SJSA1 (cell line): ENCODE results near the gene KDM8. TPM values are rescaled to one million over a fixed set of nuclear protein-coding genes. Genes with fewer than 3 reads are reported as not detected.

Experiments
- DNase-seq, 2 experiments: peaks; one replicate each; pipeline ENCODE4 v3.0.0-alpha.2; 2015 to 2020; ENCODE audit warnings: low spot score in 2 of 2, low read depth in 1 of 2
- H3K27ac ChIP-seq: fragments of 250-450 bp; sonication (Bioruptor Pico); 2 replicates; pipeline ENCODE4 v1.5.1; 2020; ENCODE audit warnings: mild to moderate bottlenecking, moderate library complexity
- H3K27me3 ChIP-seq: fragments of 250-450 bp; sonication (Bioruptor Pico); replicated peaks from 2 replicates; pipeline ENCODE4 v1.5.1; 2020; ENCODE audit warnings: mild to moderate bottlenecking, moderate library complexity
- H3K36me3 ChIP-seq: fragments of 250-450 bp; sonication (Bioruptor Pico); 2 replicates; pipeline ENCODE4 v1.5.1; 2020; ENCODE audit warnings: mild to moderate bottlenecking
- H3K4me1 ChIP-seq: fragments of 250-450 bp; sonication (Bioruptor Pico); replicated peaks from 2 replicates; pipeline ENCODE4 v1.6.1; 2021; ENCODE audit warnings: mild to moderate bottlenecking
- H3K4me3 ChIP-seq: fragments of 250-450 bp; sonication (Bioruptor Pico); 2 replicates; pipeline ENCODE4 v1.5.1; 2020; ENCODE audit warnings: mild to moderate bottlenecking
- H3K9me3 ChIP-seq: fragments of 250-450 bp; sonication (Bioruptor Pico); replicated peaks from 2 replicates; pipeline ENCODE4 v1.5.1; 2020; ENCODE audit warnings: mild to moderate bottlenecking
- total RNA-seq: library from RNA; depleted of rRNA; stranded (reverse); fragments of >200 nt; shearing (Covaris generic); gene quantifications from 2 replicates; pipeline ENCODE4 v1.2.3, GENCODE V29; 2014

The KDM8 gene
- total RNA-seq, 1 experiment from 2014 or later: 2.5 TPM

- DNase-seq: no peak
- H3K27ac ChIP-seq: no peak overlapping the region
Measured at GRCh38 chr16:27224271-27224737, 21.0 kb downstream of the KDM8 start.

GRCh38 chr16:27224741-27225300, 21.5 kb downstream of the KDM8 start:
- H3K4me3 ChIP-seq: no peak overlapping the region
- H3K27ac ChIP-seq: no peak overlapping the region
- DNase-seq: no peak

More at GRCh38 chr16:27224271-27224737, 21.0 kb downstream of the KDM8 start:
- no peaks in the 10 kb centered on the region for H3K9me3 ChIP-seq
- H3K36me3 ChIP-seq: 0 out of 2 replicates have a peak, but pooled peaks cover 10% of the 10 kb centered on the region
- no peaks in the 10 kb centered on the region for H3K27me3 ChIP-seq
- no peak overlapping the region for H3K4me3 ChIP-seq
- H3K4me1 ChIP-seq: peaks cover 13% of the 10 kb centered on the region

GRCh38 chr16:27225536-27226360, 22.4 kb downstream of the KDM8 start:
- Histone ChIP-seq H3K9me3 (no peaks in the 10 kb centered on the region), H3K4me1 (peaks cover 13% of the 10 kb centered on the region), H3K4me3 (no peak overlapping the region), H3K27me3 (no peaks in the 10 kb centered on the region), H3K36me3 (0 out of 2 replicates have a peak, but pooled peaks cover 16% of the 10 kb centered on the region), H3K27ac (no peak overlapping the region)
- DNase-seq: no peak

More at GRCh38 chr16:27224741-27225300, 21.5 kb downstream of the KDM8 start:
- Histone ChIP-seq H3K36me3 (0 out of 2 replicates have a peak, but pooled peaks cover 10% of the 10 kb centered on the region), H3K4me1 (peaks cover 13% of the 10 kb centered on the region), H3K27me3 (no peaks in the 10 kb centered on the region), H3K9me3 (no peaks in the 10 kb centered on the region)

- no peak for DNase-seq
- Histone ChIP-seq H3K4me1 (peaks cover 13% of the 10 kb centered on the region), H3K27me3 (no peaks in the 10 kb centered on the region), H3K36me3 (peaks cover 20% of the 10 kb centered on the region; the same call in 1 of the 2 replicates), H3K27ac (no peak overlapping the region), H3K9me3 (no peaks in the 10 kb centered on the region), H3K4me3 (no peak overlapping the region)
Measured at GRCh38 chr16:27226476-27226875, 23.1 kb downstream of the KDM8 start.

- no peaks in the 10 kb centered on the region for H3K27me3 ChIP-seq
- no peak overlapping the region for H3K4me3 ChIP-seq
- H3K4me1 ChIP-seq: peaks cover 13% of the 10 kb centered on the region
- H3K27ac ChIP-seq: no peak overlapping the region
- no peak for DNase-seq
- peaks cover 24% of the 10 kb centered on the region; the same call in 1 of the 2 replicates for H3K36me3 ChIP-seq
- no peaks in the 10 kb centered on the region for H3K9me3 ChIP-seq
Measured at GRCh38 chr16:27226976-27227705, 23.8 kb downstream of the KDM8 start.

- Histone ChIP-seq H3K4me3 (no peak overlapping the region), H3K36me3 (peaks cover 28% of the 10 kb centered on the region; the same call in 1 of the 2 replicates), H3K4me1 (peaks cover 4% of the 10 kb centered on the region), H3K27ac (no peak overlapping the region), H3K9me3 (no peaks in the 10 kb centered on the region), H3K27me3 (no peaks in the 10 kb centered on the region)
- no peak for DNase-seq
Measured at GRCh38 chr16:27228045-27228444, 24.7 kb downstream of the KDM8 start.

GRCh38 chr16:27228621-27229501, 25.5 kb downstream of the KDM8 start:
- Histone ChIP-seq H3K4me3 (no peak overlapping the region), H3K4me1 (no peaks in the 10 kb centered on the region), H3K27ac (no peak overlapping the region), H3K36me3 (peaks cover 24% of the 10 kb centered on the region; the same call in 1 of the 2 replicates), H3K27me3 (no peaks in the 10 kb centered on the region), H3K9me3 (no peaks in the 10 kb centered on the region)
- no peak for DNase-seq

GRCh38 chr16:27229891-27230470, 26.7 kb downstream of the KDM8 start:
- peaks cover 18% of the 10 kb centered on the region; the same call in 1 of the 2 replicates for H3K36me3 ChIP-seq
- DNase-seq: no peak
- no peaks in the 10 kb centered on the region for H3K9me3 ChIP-seq
- no peak overlapping the region for H3K4me3 ChIP-seq
- no peak overlapping the region for H3K27ac ChIP-seq
- no peaks in the 10 kb centered on the region for H3K27me3 ChIP-seq
- no peaks in the 10 kb centered on the region; the same call in 1 of the 2 replicates for H3K4me1 ChIP-seq

- Histone ChIP-seq H3K27me3 (no peaks in the 10 kb centered on the region), H3K4me3 (no peak overlapping the region), H3K9me3 (no peaks in the 10 kb centered on the region), H3K27ac (no peak overlapping the region), H3K4me1 (peaks cover 6% of the 10 kb centered on the region), H3K36me3 (peaks cover 18% of the 10 kb centered on the region)
- no peak for DNase-seq
Measured at GRCh38 chr16:27230562-27231001, 27.3 kb downstream of the KDM8 start.

- no peak for DNase-seq
- Histone ChIP-seq H3K27me3 (no peaks in the 10 kb centered on the region), H3K9me3 (no peaks in the 10 kb centered on the region), H3K4me1 (peaks cover 9% of the 10 kb centered on the region), H3K4me3 (no peak overlapping the region), H3K36me3 (peaks cover 18% of the 10 kb centered on the region), H3K27ac (no peak overlapping the region)
Measured at GRCh38 chr16:27231692-27232060, 28.4 kb downstream of the KDM8 start.

- Histone ChIP-seq H3K4me1 (peaks cover 9% of the 10 kb centered on the region), H3K27me3 (no peaks in the 10 kb centered on the region), H3K36me3 (peaks cover 18% of the 10 kb centered on the region), H3K9me3 (no peaks in the 10 kb centered on the region), H3K4me3 (no peak overlapping the region), H3K27ac (no peak overlapping the region)
- DNase-seq: no peak
Measured at GRCh38 chr16:27232061-27232900, 29.0 kb downstream of the KDM8 start.
